ENCODE measurements around the gene TEN1. TPM values are rescaled to one million over a fixed set of nuclear protein-coding genes. Genes with fewer than 3 reads are reported as not detected.
A peak's percentile ranks its signal among the peaks of the same experiment; 100 is the strongest.

The TEN1 gene
- total and polyA plus RNA-seq, 4 donors, result 12.0 to 30.0 (median 16.5) TPM

- Histone ChIP-seq H3K36me3 (ENCODE audit: control insufficient read depth in 4 of 4, insufficient read depth in 3 of 4, low read depth in 1 of 4, low read length in 3 of 4) (peaks cover 0 to 2% (median 0%) of the 10 kb centered on the region in 4 donors), H3K27ac (ENCODE audit: low read depth in 1 of 2, low read length in 2 of 2) (peak within 1 kb of the TSS; percentile 58 to 63), H3K4me1 (ENCODE audit: control insufficient read depth in 4 of 4, insufficient read depth in 4 of 4, low read length in 3 of 4) (peaks cover 25 to 92% (median 68%) of the 10 kb centered on the region in 4 donors)
Measured at GRCh38 chr17:76000755-76001521, 21.9 kb downstream of the TEN1 start, which contains the start of gene CDK3. CDK3 (plus strand) TSS chr17:76000855; CDS start chr17:76001426, 571 bp downstream.

DNA sequence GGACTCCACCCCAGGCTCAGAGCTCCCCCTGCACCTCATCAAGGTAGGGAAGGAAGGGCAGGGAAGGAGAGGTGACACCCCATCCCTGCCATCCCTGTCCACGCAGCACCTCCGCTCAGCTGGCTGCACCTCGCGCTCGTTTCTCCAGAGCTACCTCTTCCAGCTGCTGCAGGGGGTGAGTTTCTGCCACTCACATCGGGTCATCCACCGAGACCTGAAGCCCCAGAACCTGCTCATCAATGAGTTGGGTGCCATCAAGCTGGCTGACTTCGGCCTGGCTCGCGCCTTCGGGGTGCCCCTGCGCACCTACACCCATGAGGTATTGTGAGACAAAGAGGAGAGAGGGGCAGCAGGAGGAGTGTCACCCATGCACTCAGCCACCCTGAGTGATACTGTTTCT lies 23.1 kb downstream of the TEN1 start:
- no peak overlapping the region for H3K9ac ChIP-seq (ENCODE audit: low read depth in 1 of 2, low read length in 2 of 2)
- peaks cover 0 to 2% (median 0%) of the 10 kb centered on the region in 4 donors for H3K36me3 ChIP-seq (ENCODE audit: control insufficient read depth in 4 of 4, insufficient read depth in 3 of 4, low read depth in 1 of 4, low read length in 3 of 4)
- peak overlapping the region in 1 of 2 donors; percentile 89 for H3K27ac ChIP-seq (ENCODE audit: low read depth in 1 of 2, low read length in 2 of 2)
- TF ChIP-seq EGR1 (IDR thresholded peaks at IDR 0.05; ENCODE audit: low read depth in 2 of 2) (no peak), HNF4G (IDR thresholded peaks at IDR 0.05) (no peak), RAD21 (IDR thresholded peaks at IDR 0.05) (no peak), HNF4A (conservative IDR thresholded peaks at IDR 0.05) (no peak), FOXA2 (IDR thresholded peaks at IDR 0.05) (no peak), SP1 (IDR thresholded peaks at IDR 0.05) (no peak), GABPA (IDR thresholded peaks at IDR 0.05 in 1 of 2, conservative IDR thresholded peaks at IDR 0.05 in 1 of 2) (no peak), MAX (IDR thresholded peaks at IDR 0.05) (no peak), FOXA1 (IDR thresholded peaks at IDR 0.05) (no peak), NR2F2 (IDR thresholded peaks at IDR 0.05) (no peak), RXRA (IDR thresholded peaks at IDR 0.05) (no peak), YY1 (IDR thresholded peaks at IDR 0.05) (no peak)
- TF ChIP-seq, protein P1, sequence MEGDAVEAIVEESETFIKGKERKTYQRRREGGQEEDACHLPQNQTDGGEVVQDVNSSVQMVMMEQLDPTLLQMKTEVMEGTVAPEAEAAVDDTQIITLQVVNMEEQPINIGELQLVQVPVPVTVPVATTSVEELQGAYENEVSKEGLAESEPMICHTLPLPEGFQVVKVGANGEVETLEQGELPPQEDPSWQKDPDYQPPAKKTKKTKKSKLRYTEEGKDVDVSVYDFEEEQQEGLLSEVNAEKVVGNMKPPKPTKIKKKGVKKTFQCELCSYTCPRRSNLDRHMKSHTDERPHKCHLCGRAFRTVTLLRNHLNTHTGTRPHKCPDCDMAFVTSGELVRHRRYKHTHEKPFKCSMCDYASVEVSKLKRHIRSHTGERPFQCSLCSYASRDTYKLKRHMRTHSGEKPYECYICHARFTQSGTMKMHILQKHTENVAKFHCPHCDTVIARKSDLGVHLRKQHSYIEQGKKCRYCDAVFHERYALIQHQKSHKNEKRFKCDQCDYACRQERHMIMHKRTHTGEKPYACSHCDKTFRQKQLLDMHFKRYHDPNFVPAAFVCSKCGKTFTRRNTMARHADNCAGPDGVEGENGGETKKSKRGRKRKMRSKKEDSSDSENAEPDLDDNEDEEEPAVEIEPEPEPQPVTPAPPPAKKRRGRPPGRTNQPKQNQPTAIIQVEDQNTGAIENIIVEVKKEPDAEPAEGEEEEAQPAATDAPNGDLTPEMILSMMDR (IDR thresholded peaks at IDR 0.05; ENCODE audit: low read depth, low read length, missing input control), result no peak
- TF ChIP-seq, protein P2, sequence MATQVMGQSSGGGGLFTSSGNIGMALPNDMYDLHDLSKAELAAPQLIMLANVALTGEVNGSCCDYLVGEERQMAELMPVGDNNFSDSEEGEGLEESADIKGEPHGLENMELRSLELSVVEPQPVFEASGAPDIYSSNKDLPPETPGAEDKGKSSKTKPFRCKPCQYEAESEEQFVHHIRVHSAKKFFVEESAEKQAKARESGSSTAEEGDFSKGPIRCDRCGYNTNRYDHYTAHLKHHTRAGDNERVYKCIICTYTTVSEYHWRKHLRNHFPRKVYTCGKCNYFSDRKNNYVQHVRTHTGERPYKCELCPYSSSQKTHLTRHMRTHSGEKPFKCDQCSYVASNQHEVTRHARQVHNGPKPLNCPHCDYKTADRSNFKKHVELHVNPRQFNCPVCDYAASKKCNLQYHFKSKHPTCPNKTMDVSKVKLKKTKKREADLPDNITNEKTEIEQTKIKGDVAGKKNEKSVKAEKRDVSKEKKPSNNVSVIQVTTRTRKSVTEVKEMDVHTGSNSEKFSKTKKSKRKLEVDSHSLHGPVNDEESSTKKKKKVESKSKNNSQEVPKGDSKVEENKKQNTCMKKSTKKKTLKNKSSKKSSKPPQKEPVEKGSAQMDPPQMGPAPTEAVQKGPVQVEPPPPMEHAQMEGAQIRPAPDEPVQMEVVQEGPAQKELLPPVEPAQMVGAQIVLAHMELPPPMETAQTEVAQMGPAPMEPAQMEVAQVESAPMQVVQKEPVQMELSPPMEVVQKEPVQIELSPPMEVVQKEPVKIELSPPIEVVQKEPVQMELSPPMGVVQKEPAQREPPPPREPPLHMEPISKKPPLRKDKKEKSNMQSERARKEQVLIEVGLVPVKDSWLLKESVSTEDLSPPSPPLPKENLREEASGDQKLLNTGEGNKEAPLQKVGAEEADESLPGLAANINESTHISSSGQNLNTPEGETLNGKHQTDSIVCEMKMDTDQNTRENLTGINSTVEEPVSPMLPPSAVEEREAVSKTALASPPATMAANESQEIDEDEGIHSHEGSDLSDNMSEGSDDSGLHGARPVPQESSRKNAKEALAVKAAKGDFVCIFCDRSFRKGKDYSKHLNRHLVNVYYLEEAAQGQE (IDR thresholded peaks at IDR 0.05), result no peak
- TF ChIP-seq, protein P3, sequence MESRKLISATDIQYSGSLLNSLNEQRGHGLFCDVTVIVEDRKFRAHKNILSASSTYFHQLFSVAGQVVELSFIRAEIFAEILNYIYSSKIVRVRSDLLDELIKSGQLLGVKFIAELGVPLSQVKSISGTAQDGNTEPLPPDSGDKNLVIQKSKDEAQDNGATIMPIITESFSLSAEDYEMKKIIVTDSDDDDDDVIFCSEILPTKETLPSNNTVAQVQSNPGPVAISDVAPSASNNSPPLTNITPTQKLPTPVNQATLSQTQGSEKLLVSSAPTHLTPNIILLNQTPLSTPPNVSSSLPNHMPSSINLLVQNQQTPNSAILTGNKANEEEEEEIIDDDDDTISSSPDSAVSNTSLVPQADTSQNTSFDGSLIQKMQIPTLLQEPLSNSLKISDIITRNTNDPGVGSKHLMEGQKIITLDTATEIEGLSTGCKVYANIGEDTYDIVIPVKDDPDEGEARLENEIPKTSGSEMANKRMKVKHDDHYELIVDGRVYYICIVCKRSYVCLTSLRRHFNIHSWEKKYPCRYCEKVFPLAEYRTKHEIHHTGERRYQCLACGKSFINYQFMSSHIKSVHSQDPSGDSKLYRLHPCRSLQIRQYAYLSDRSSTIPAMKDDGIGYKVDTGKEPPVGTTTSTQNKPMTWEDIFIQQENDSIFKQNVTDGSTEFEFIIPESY (IDR thresholded peaks at IDR 0.05), result no peak
- no peaks in the 10 kb centered on the region for H3K27me3 ChIP-seq (ENCODE audit: control insufficient read depth in 4 of 4, insufficient read depth in 4 of 4, low read length in 3 of 4)
- peaks cover 22 to 81% (median 60%) of the 10 kb centered on the region in 4 donors for H3K4me1 ChIP-seq (ENCODE audit: control insufficient read depth in 4 of 4, insufficient read depth in 4 of 4, low read length in 3 of 4)
- no peak overlapping the region for H3K4me3 ChIP-seq (ENCODE audit: low read depth in 1 of 3, low read length in 3 of 3)
- no peaks in the 10 kb centered on the region for H3K9me3 ChIP-seq (ENCODE audit: control insufficient read depth in 4 of 4, low read length in 3 of 4)
- WGBS, result 98% methylated on average over 12 of the region's 12 CpGs
- DNase-seq (ENCODE audit: low spot score), result no peak

More at GRCh38 chr17:76000755-76001521, 21.9 kb downstream of the TEN1 start, which contains the start of gene CDK3:
- no peak for TF ChIP-seq HNF4G (IDR thresholded peaks at IDR 0.05)
- TF ChIP-seq TAF1 (conservative IDR thresholded peaks at IDR 0.05), result no peak
- TF ChIP-seq, protein P4, sequence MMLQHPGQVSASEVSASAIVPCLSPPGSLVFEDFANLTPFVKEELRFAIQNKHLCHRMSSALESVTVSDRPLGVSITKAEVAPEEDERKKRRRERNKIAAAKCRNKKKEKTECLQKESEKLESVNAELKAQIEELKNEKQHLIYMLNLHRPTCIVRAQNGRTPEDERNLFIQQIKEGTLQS (IDR thresholded peaks at IDR 0.05), result no peak
- DNase-seq (ENCODE audit: low spot score), result no peak
- no peak within 1 kb of the TSS for H3K4me3 ChIP-seq (ENCODE audit: low read depth in 1 of 3, low read length in 3 of 3)
- H3K9ac ChIP-seq (ENCODE audit: low read depth in 1 of 2, low read length in 2 of 2), result no peak within 1 kb of the TSS
- H3K9me3 ChIP-seq (ENCODE audit: control insufficient read depth in 4 of 4, low read length in 3 of 4), result no peaks in the 10 kb centered on the region
- WGBS, result 79% methylated on average over 21 of the region's 21 CpGs
- H3K27me3 ChIP-seq (ENCODE audit: control insufficient read depth in 4 of 4, insufficient read depth in 4 of 4, low read length in 3 of 4), result no peaks in the 10 kb centered on the region

Measured in liver (tissue), 9 donors.